HG03354 (cell line): ENCODE data around the gene HSPA1A.

Experiments used
- ATAC-seq: cut with Tn5 transposase; IDR thresholded peaks from one replicate; pipeline ENCODE4 v1.9.1; 2021; ENCODE audit warnings: mild to moderate bottlenecking; ENCODE audit not compliant: unreplicated experiment, poor library complexity, severe bottlenecking

Gene HSPA1A

GRCh38 chr6:31815025-31815838 lies at the start of gene HSPA1A, which contains the start of gene HSPA1L:
TSS of gene HSPA1A (plus strand) at chr6:31815543. CDS start at chr6:31815757, 214 bp downstream.
TSS of gene HSPA1L (minus strand) at chr6:31815283. CDS start at chr6:31811972, 3,311 bp downstream.
- ATAC-seq, result peak; percentile 36

- no peak for ATAC-seq
Measured at GRCh38 chr6:31765559-31765909, 49.8 kb upstream of the HSPA1A start.

GRCh38 chr6:31765910-31766794 lies 49.2 kb upstream of the HSPA1A start:
- ATAC-seq, result no peak

GRCh38 chr6:31767096-31767645 lies 48.2 kb upstream of the HSPA1A start:
- no peak for ATAC-seq

- ATAC-seq, result no peak
Measured at GRCh38 chr6:31768363-31769257, 46.7 kb upstream of the HSPA1A start.

DNA sequence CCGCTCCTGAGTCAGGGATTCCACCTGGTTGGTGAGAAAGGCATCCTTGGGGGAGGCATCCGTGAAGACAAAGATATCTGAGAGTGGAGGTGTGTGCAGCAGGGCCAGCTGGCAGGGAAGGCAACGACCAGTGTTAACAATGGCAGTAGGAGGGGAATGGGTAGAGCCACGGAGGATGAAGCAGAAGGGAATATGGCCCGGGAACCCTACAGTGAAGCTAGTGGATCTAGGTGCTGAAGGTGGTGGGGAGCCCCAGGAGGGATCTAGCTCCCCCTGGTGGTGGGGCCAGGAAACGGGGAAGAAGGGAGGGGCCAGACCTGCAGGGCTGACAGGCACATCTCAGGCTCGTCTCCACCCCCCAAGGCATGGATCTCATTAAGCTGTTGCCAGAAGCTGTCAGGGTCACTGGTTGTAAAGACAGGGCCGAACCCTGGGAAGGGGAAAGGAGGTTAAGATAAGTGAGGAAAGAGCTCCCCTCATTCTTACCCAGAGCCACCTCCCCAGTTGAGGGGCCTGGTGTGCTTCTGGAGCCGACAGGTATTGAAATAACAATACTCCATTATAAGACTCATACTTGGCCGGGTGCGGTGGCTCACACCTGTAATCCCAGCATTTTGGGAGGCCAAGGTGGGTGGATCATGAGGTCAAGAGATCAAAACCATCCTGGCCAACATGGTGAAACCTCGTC lies 45.5 kb upstream of the HSPA1A start:
- ATAC-seq, result no peak

DNA sequence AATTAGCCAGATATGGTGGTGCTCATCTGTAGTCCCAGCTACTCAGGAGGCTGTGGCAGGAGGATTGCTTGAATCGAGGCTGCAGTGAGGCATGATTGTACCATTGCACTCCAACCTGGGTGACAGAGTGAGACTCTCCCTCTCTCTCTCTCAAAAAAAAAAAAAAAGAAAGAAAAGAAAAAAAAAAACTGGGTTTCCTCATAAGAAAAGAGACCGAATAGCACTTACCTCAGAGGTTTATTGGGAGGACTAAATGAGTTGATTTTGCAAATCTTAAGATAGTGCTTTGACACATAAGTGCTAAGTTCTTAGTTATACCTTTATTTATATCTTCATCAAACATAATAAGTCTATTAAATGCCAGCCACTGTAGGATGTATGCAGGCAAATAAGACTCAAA lies 44.5 kb upstream of the HSPA1A start:
- no peak for ATAC-seq

DNA sequence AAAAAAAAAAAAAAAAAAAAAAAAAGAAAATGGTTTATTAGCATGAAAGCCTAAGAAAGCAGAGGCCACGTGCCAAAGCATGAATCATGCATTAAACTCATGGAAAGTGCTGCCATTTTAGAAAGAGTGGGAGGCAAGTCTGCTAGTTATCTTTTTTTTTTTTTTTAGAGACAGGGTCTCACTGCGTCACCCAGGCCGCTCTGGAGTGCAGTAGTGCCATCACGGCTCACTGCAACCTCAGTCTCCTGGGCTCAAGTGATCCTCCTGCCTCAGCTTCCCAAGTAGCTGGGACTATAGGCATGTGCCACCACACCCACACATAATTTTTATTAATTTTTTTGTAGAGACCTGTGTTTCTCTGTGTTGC lies 43.4 kb upstream of the HSPA1A start:
- no peak for ATAC-seq

DNA sequence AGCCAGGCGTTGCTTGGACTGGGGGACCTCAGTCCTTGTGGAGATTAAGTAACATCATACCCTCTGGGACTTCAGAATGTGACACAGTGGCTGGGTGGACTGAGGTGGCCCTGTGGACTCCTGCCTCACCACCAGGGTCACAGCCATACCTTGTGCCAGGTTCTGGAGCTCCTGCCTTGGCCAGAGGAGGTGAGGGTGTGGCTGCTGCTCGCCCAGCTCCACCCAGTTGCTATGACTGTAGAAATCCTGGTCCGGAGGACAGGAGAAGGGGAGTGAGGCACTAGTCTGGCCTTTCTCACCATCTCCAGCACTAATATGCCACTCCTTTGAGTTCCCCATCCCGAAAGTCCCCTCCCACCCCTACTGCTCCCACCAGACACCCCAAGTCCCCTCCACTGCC lies 40.2 kb upstream of the HSPA1A start:
- ATAC-seq, result no peak

DNA sequence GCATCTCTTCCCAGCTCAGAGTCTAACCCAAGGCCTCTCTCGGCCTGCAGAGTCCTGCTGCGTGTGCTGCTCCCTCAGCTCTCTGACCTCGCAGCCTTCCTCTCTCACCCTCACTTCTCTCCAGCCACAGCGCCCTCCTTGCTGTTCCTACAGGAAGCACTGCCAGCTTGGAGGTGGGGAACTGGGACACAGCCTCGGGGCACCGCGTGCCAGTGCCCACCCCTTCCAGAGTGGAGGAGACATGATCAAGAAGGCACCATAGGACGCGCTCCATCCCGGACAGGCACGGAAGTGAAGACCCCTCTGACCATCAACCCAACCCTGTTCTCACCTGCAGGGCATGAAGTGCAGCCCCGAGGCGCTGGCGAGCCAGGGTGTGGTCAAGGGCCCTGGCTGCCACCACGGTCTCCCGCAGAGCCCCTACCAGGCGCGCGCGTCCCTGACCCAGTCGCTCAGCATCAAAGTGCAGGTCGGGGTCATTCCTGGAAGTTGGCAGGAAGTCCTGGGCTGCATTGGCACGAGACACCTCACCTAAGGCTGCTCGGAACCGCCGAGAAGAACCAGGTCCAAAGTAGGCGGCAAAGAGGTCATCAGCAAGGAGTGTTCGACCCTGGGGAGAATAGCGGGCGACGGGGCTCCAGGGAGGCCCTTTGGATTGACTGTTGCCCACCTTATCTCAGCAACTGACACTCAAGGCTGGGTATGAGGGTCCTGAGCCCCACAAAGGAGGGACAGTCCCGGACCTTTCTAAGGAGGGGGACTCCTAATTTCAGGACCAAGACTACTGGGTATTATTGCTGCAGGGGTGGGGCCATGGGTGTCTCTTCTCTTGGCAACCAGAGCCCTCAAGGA lies 39.5 kb upstream of the HSPA1A start:
- ATAC-seq, result no peak

GRCh38 chr6:31776485-31776988 lies 38.8 kb upstream of the HSPA1A start:
- no peak for ATAC-seq

GRCh38 chr6:31776989-31777666 lies 38.2 kb upstream of the HSPA1A start, which contains the start of gene VWA7:
TSS of gene VWA7 (minus strand) at chr6:31777328. CDS start at chr6:31776779, 549 bp downstream.
- peak; percentile 60 for ATAC-seq

DNA sequence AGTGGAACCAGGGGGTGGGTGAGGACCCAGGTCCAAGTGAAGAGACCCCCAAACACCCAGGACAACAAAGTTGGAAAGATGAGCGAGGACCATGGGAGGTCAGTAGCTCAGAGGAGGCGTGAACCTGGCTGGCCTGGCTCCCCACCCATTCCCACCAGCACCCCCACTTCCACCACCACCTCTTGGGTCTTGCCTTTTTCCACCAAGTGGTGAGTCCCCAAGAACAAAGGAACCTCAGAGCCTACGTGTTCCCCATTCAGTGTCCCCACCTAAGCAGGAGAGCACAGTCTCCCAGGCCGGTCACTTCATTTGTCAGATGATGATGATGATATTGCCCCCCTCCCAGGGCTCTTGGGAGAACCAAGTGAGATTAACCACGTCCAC lies 37.7 kb upstream of the HSPA1A start:
- ATAC-seq, result no peak

DNA sequence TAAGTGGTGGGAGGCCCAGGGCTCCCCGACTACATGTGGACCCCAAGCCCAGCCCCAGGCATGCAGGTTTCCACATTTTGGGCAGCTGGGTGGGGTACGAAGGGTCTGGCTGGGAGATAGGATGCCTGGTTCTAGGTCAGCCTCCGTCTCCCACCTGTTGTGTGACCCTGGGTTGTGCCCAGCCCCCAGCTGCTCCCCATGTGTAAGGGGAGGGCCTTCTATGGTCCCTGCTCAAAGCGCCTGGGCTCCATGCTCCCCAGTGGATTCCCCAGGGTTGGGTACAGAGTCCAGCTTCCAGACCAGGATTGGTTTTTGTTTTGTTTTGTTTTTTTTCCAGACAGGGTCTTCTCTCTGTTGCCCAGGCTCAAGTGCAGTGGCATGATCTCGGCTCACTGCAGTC lies 37.1 kb upstream of the HSPA1A start:
- no peak for ATAC-seq

DNA sequence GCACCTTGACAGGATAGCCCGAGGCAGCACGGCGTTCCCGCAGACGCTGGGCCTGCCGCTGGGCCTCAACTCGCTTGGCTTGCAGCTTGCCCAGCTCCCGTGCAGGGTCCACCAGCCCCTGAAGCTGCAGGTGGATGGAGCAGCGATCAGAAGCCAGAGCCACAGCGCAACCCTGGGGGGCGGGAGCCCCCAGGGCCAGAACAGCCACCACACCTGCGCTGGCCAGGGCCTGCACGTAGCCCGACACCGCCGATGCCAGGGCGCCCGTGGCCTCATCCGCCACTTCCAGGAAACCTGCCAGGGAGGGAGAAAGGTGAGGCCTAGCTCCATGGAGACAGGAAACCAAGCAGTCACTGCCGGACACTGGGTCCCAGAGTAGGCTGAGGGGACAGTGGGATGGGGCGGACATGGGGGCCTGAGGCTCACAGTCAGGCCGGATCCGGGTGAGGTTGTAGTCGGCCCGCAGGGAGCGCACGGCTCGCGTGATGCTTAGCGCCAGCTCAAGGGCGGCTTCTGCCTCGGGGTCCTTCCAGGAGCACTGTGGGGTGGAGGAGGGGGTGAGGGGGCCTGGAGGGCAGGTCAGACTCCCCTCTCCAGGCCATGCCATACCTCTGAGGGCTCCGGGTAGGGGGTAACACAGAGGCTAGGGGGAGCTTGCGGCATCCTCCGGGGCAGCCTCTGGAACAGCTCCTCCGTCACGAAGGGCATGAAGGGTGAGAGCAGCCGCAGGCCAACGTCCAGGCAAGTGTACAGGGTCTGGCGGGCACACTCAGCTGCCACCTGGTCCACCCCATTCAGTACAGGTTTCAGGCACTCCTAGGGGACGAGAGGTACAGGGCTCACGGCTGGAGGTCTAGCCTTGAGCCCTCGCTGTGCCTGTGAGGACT lies 36.1 kb upstream of the HSPA1A start:
- ATAC-seq, result no peak

DNA sequence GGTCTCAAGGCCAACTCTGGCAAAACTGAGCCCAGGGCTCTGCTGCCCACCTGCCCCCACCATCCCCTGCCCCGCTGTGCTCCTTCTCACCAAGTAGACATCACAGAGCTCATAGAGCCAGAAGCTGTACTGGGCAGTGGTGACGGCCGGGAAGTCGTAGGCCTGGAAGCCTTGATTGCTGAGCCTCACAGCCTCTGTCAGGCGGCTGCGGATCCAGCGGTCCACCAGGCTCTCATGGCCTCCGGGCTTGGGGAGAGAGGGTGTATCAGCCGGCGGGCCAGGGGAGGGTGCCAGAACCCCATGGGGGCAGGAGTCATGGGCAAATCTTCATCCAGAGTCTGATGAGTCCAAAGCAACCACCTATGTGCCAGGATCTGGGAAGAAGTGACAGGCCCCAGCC lies 35.4 kb upstream of the HSPA1A start:
- no peak for ATAC-seq
